GM12878 (cell line): Measurements from ENCODE around the gene MBOAT2.

Experiments
- BCL11A ChIP-seq: IDR thresholded peaks from 2 replicates; pipeline ENCODE4 v1.6.1; 2011; ENCODE audit warnings: low read depth, low read length
- CTCF ChIP-seq, 3 experiments: IDR thresholded peaks in 2 of 3; conservative IDR thresholded peaks in 1 of 3; 2 replicates each; pipeline ENCODE4 v1.5.1; 2011; ENCODE audit warnings: low read depth in 3 of 3, low read length in 3 of 3, mild to moderate bottlenecking in 3 of 3, control low read depth in 2 of 3, moderate library complexity in 2 of 3, inconsistent platforms in 1 of 3, mixed read lengths in 1 of 3; ENCODE audit not compliant: control insufficient read depth in 2 of 3, insufficient read depth in 1 of 3; ENCODE audit errors: extremely low read depth in 1 of 3
- EGR1 ChIP-seq, 2 experiments: IDR thresholded peaks; 1 replicate in 1 of 2; 2 replicates in 1 of 2; pipeline ENCODE4 v1.6.1; 2011 to 2012; ENCODE audit warnings: low read depth in 2 of 2, low read length in 2 of 2, borderline replicate concordance in 1 of 2, mild to moderate bottlenecking in 1 of 2, moderate library complexity in 1 of 2
- HDAC2 ChIP-seq: fragments of 200-600 bp; sonication (generic); IDR thresholded peaks from 2 replicates; pipeline ENCODE4 v1.6.1; 2017
- NFIC ChIP-seq: IDR thresholded peaks from 2 replicates; pipeline ENCODE4 v1.6.1; 2012; ENCODE audit warnings: low read depth, mild to moderate bottlenecking, inconsistent platforms, low read length, moderate library complexity
- PAX5 ChIP-seq: IDR thresholded peaks from 2 replicates; pipeline ENCODE4 v1.6.1; 2011; ENCODE audit warnings: low read depth, low read length, borderline replicate concordance
- POLR2A ChIP-seq: IDR thresholded peaks from 2 replicates; pipeline ENCODE4 v1.6.1; 2011; ENCODE audit warnings: low read depth, mild to moderate bottlenecking, low read length
- RAD21 ChIP-seq: IDR thresholded peaks from 2 replicates; pipeline ENCODE4 v1.6.1; 2011; ENCODE audit warnings: mild to moderate bottlenecking, low read depth, low read length, moderate library complexity; ENCODE audit not compliant: insufficient read depth
- SPI1 ChIP-seq: IDR thresholded peaks from 2 replicates; pipeline ENCODE4 v1.6.1; 2011; ENCODE audit warnings: low read depth, mild to moderate bottlenecking, low read length, moderate library complexity, borderline replicate concordance; ENCODE audit not compliant: insufficient read depth
- ZBTB40 ChIP-seq: fragments of 450-650 bp; IDR thresholded peaks from 2 replicates; pipeline ENCODE4 v1.6.1; 2016; ENCODE audit warnings: mild to moderate bottlenecking, moderate library complexity, borderline replicate concordance
- ZNF24 ChIP-seq: fragments of 450-650 bp; IDR thresholded peaks from 2 replicates; pipeline ENCODE4 v1.6.1; 2017; ENCODE audit warnings: antibody characterized with exemption, mild to moderate bottlenecking
- TF ChIP-seq, protein P1 (sequence below): IDR thresholded peaks from 2 replicates; pipeline ENCODE4 v1.6.1; 2012; ENCODE audit warnings: low read length, inconsistent platforms
- TF ChIP-seq, protein P2 (sequence below): fragments of 450-650 bp; IDR thresholded peaks from 2 replicates; pipeline ENCODE4 v1.6.1; 2016; ENCODE audit warnings: mild to moderate bottlenecking

DNA sequence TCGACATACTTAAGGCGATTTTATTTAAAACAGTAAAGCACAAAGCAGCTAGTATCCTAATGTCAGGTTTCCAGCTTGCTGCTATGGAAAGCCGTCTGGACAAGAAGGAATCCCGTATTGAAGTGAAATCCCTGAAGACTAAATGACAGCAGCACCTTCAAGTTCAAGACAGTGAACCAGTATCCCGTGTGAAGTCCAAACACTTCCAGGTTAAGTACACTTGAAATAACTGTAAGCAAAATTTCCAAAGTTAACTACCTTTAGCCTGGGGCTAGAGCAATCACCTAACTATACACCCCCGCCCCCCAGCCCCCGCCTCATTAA lies 1.2 kb downstream of the MBOAT2 start:
- TF ChIP-seq CTCF (IDR thresholded peaks at IDR 0.05 in 2 of 3, conservative IDR thresholded peaks at IDR 0.05 in 1 of 3; ENCODE audit: control insufficient read depth in 2 of 3, extremely low read depth in 1 of 3, insufficient read depth in 1 of 3, low read depth in 3 of 3, low read length in 3 of 3): no peak
- no peak for TF ChIP-seq ZBTB40
- no peak for TF ChIP-seq PAX5
- no peak for TF ChIP-seq BCL11A
- TF ChIP-seq SPI1: no peak
- no peak for TF ChIP-seq POLR2A
- TF ChIP-seq HDAC2: no peak
- TF ChIP-seq RAD21: no peak
- TF ChIP-seq, protein P1, sequence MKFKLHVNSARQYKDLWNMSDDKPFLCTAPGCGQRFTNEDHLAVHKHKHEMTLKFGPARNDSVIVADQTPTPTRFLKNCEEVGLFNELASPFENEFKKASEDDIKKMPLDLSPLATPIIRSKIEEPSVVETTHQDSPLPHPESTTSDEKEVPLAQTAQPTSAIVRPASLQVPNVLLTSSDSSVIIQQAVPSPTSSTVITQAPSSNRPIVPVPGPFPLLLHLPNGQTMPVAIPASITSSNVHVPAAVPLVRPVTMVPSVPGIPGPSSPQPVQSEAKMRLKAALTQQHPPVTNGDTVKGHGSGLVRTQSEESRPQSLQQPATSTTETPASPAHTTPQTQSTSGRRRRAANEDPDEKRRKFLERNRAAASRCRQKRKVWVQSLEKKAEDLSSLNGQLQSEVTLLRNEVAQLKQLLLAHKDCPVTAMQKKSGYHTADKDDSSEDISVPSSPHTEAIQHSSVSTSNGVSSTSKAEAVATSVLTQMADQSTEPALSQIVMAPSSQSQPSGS: no peak
- no peak for TF ChIP-seq ZNF24
- TF ChIP-seq, protein P2, sequence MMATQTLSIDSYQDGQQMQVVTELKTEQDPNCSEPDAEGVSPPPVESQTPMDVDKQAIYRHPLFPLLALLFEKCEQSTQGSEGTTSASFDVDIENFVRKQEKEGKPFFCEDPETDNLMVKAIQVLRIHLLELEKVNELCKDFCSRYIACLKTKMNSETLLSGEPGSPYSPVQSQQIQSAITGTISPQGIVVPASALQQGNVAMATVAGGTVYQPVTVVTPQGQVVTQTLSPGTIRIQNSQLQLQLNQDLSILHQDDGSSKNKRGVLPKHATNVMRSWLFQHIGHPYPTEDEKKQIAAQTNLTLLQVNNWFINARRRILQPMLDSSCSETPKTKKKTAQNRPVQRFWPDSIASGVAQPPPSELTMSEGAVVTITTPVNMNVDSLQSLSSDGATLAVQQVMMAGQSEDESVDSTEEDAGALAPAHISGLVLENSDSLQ: no peak
- TF ChIP-seq NFIC: no peak
- no peak for TF ChIP-seq EGR1 (IDR thresholded peaks at IDR 0.05; ENCODE audit: borderline replicate concordance in 1 of 2, low read depth in 2 of 2, low read length in 2 of 2)
